HG02798 (cell line): ENCODE measurements around the gene C15orf39.
"Not testable (repeated sequence)": the region's sequence is repeated elsewhere in the genome, so short reads cannot be mapped to it uniquely, and the experiment has no call there.

Experiments
- ATAC-seq: cut with Tn5 transposase; IDR thresholded peaks from one replicate; pipeline ENCODE4 v1.9.1; 2021; ENCODE audit warnings: mild to moderate bottlenecking; ENCODE audit not compliant: unreplicated experiment, poor library complexity

The C15orf39 gene

DNA sequence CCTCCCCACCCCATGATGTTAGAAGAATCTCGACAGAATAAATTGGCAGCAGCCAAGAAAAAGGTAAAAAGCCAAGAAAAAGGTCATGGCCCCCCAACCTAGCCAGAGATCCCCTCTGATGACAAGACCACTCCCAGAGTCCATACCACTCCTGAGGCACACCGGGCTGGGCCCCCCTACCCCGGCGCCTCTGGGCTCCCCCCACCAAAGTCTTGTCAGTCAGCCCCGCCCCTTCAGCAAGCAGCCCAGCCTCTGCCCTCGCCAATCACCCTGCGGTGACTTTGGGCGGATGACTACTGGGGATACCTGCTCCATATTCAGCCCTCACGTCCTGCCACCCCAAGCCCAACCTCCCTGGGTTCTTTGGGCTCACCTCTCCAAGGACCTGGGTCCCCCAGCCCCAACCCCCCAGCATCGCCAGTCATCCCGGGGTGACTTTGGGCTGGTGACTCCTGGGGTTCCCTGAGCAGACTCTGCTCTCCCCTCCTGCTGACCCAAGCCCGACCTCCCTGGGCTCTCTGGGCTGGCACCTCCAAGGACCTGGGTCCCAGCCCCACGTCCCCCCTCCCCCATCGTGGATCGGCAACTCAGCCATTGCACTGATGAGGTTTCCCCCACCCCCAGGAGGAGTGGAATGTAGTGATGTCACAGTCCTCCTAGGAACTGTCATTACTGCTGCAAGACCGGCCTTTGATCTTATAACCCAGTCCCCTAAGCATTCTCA, 57.1 kb downstream of the C15orf39 start:
- ATAC-seq: not testable (repeated sequence)

DNA sequence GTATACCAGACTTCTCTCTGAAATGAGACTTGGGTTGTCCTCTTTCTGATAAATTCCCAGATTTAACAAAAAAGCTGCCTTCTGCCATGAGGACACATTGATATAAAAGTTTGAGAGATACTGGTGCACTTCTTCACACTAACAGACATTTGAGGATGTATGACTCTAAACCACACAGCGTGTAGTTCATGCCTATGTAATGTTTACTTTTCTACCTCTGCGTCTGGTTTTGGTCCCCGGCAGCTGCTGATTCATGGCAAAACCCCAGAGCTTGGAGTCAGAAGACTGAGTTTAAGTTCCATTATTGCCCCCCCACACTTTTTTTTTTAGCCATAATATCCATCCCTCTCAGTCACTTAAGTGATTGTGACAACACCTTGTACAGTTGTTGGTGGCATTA, 58.2 kb downstream of the C15orf39 start:
- not testable (repeated sequence) for ATAC-seq
